ENCODE results near the gene MESP2. TPM values are rescaled to one million over a fixed set of nuclear protein-coding genes. Genes with fewer than 3 reads are reported as not detected.

MESP2 gene
- total and polyA plus RNA-seq, 2 of the 8 experiments (the other 6 are each of a cell fraction or from before 2014, with no cell fraction given): 0.35 to 0.80 TPM

DNA sequence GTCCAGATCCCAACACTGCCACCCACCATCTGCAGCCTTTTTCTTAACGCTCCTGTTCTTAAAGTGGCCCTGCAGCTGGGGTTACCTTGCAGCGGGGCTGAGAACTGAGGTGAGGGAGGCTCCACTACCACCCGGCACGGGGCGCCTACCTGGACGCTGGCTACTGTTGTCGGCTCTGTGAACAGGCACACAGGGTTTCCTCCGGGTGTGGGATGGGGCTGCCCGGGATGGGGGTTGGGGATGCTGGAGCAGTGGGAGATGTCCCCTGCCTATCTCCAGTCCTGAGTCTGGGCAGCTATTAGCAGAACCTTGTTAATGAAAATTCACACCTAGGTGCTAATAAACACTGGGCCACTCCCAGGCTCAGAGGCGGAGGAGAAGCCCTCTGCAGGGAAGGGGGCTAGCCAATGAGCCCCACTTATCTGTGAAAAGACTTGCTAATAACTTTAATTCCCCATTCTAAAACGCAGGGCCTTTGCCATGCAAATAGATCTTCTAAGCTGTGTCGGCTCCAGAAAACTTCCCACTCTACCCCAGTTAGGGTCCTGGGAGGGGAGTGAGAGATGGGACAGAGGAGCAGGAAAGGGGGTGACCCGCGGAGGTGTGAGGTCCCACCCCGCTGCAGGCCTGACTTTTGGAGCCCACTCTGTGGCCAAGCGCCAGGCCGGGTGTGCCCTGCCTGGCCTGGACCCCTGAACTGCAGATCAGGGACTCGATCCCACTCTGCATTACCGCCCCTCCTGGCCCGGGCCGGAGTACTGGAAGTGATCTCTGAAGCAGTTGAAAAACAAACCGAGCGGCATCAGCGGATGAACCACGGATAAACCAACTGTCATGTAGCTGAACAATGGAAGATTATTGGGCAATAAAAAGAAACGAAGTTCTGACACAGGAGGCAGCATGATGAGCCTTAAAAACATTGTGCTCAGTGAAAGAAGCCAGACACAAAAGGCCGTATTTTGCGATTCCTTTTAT lies 28.1 kb upstream of the MESP2 start:
- Histone ChIP-seq H3K27ac (ENCODE audit: low read depth, low read length) (no peak overlapping the region), H3K23ac (ENCODE audit: insufficient read length) (no peak overlapping the region), H2BK5ac (ENCODE audit: low read depth, low read length) (no peak overlapping the region), H2BK20ac (ENCODE audit: low read length) (no peak overlapping the region), H3K79me2 (ENCODE audit: control insufficient read depth in 1 of 2, insufficient read depth in 2 of 2, low read length in 2 of 2) (no peaks in the 10 kb centered on the region), H2BK120ac (replicated peaks; ENCODE audit: low read depth, low read length) (no peak overlapping the region), H3K14ac (ENCODE audit: insufficient read length) (no peak overlapping the region), H4K5ac (ENCODE audit: insufficient read length, low read depth, low read length) (no peak overlapping the region), H2BK12ac (ENCODE audit: low read depth, low read length) (no peak overlapping the region), H2AK5ac (ENCODE audit: low read depth, low read length) (no peak overlapping the region), H4K20me1 (replicated peaks in 1 of 2; ENCODE audit: control insufficient read depth in 1 of 2, insufficient read depth in 2 of 2, low read length in 2 of 2) (peaks cover 1 to 12% of the 10 kb centered on the region in 2 experiments), H3K79me1 (ENCODE audit: low read depth, low read length) (no peaks in the 10 kb centered on the region; the same call in none of the 2 replicates), H3K4ac (replicated peaks; ENCODE audit: insufficient read length, low read depth, low read length) (peak overlapping the region; percentile 1), H3K9me3 (ENCODE audit: insufficient read depth in 2 of 2, low read depth in 1 of 2, low read length in 1 of 2) (no peaks in the 10 kb centered on the region), H4K91ac (replicated peaks; ENCODE audit: insufficient read length, low read length) (no peak overlapping the region), H3K4me3 (ENCODE audit: extremely low read depth in 1 of 4, insufficient read depth in 2 of 4, low read depth in 3 of 4, low read length in 4 of 4) (peak overlapping the region; percentile 17 to 58 (median 36); a peak in 7 of 8 replicates), H3K23me2 (ENCODE audit: low read depth, low read length) (peaks cover 28% of the 10 kb centered on the region; the same call in 1 of the 2 replicates), H2AFZ (ENCODE audit: low read length) (no peak overlapping the region), H3K4me1 (replicated peaks in 1 of 4; ENCODE audit: control insufficient read depth in 3 of 4, insufficient read depth in 4 of 4, low read length in 3 of 4) (peaks cover 0 to 24% (median 19%) of the 10 kb centered on the region in 4 experiments; a peak in 6 of 7 replicates), H3K18ac (ENCODE audit: extremely low read depth, low read length) (no peak overlapping the region; the same call in 1 of the 2 replicates), H3K56ac (replicated peaks; ENCODE audit: insufficient read length, low read depth, low read length) (no peak overlapping the region), H3K36me3 (ENCODE audit: control insufficient read depth in 2 of 4, insufficient read depth in 4 of 4, low read length in 3 of 4) (no peaks in the 10 kb centered on the region), H2BK15ac (ENCODE audit: low read length) (no peak overlapping the region), H3K27me3 (replicated peaks in 1 of 4; ENCODE audit: control insufficient read depth in 3 of 4, extremely low read depth in 1 of 4, insufficient read depth in 3 of 4, low read length in 3 of 4) (peaks cover 40 to 75% (median 70%) of the 10 kb centered on the region in 4 experiments), H4K8ac (ENCODE audit: extremely low read depth, insufficient read depth, low read length) (peak overlapping the region; percentile 10; the same call in 1 of the 2 replicates), H3K9ac (replicated peaks in 1 of 4; ENCODE audit: extremely low read depth in 1 of 4, low read depth in 3 of 4, low read length in 3 of 4) (no peak overlapping the region), H3K4me2 (ENCODE audit: insufficient read depth in 1 of 2, low read depth in 2 of 2, low read length in 2 of 2) (peak overlapping the region; percentile 58 to 91)
- DNase-seq (ENCODE audit: low read depth in 1 of 2, low spot score in 2 of 2): peak in 1 of 2 experiments; percentile 70
- 9% methylated on average over 28 of the region's 28 CpGs; no CpG with 5 or more reads in 1 of the 2 experiments for WGBS, 2 experiments (ENCODE audit: extremely low coverage in 1 of 2, insufficient coverage in 1 of 2, insufficient read length in 1 of 2, insufficient replicate concordance in 2 of 2, low coverage in 1 of 2, low lambda C conversion rate in 2 of 2, missing lambda C conversion rate in 1 of 2)
- ChIA-PET CTCF (ENCODE audit: partially characterized antibody) (interaction anchor here (0.7 to 2.6 kb wide), 10 partner anchors 8 to 140 kb away, joined by 3 to 11 read pairs (median 4); no protein-coding TSS in a partner anchor), POLR2A (ENCODE audit: partially characterized antibody) (interaction anchor here (0.6 to 1.0 kb wide), 3 partner anchors 24 to 83 kb away, joined by 3 read pairs; no protein-coding TSS in a partner anchor)
- no peak for FAIRE-seq
- no peak for TF ChIP-seq CBX5 (IDR thresholded peaks at IDR 0.05; ENCODE audit: low read depth, low read length)
- TF ChIP-seq CEBPB (IDR thresholded peaks at IDR 0.05; ENCODE audit: low read depth, low read length): peak; percentile 34; the same call in 1 of the 2 replicates
- TF ChIP-seq POLR2A (IDR thresholded peaks at IDR 0.05; ENCODE audit: control extremely low read depth in 1 of 2, low read depth in 2 of 2, low read length in 2 of 2): no peak
- peak; percentile 25 for TF ChIP-seq EZH2 (IDR thresholded peaks at IDR 0.05; ENCODE audit: low read depth, low read length, severe bottlenecking)
- no peak for TF ChIP-seq MAFK (IDR thresholded peaks at IDR 0.05; ENCODE audit: low read depth, low read length)
- TF ChIP-seq ASH2L (IDR thresholded peaks at IDR 0.05; ENCODE audit: low read length): no peak
- TF ChIP-seq CHD2 (IDR thresholded peaks at IDR 0.05; ENCODE audit: low read length): no peak
- TF ChIP-seq SUZ12 (IDR thresholded peaks at IDR 0.05; ENCODE audit: low read length): peak; percentile 74
- no peak for TF ChIP-seq BRCA1 (IDR thresholded peaks at IDR 0.05; ENCODE audit: low read depth, low read length)
- no peak for TF ChIP-seq PHF8 (conservative IDR thresholded peaks at IDR 0.05; ENCODE audit: low read depth, low read length)
